ENCODE measurements around the gene RAB3A.

DNA sequence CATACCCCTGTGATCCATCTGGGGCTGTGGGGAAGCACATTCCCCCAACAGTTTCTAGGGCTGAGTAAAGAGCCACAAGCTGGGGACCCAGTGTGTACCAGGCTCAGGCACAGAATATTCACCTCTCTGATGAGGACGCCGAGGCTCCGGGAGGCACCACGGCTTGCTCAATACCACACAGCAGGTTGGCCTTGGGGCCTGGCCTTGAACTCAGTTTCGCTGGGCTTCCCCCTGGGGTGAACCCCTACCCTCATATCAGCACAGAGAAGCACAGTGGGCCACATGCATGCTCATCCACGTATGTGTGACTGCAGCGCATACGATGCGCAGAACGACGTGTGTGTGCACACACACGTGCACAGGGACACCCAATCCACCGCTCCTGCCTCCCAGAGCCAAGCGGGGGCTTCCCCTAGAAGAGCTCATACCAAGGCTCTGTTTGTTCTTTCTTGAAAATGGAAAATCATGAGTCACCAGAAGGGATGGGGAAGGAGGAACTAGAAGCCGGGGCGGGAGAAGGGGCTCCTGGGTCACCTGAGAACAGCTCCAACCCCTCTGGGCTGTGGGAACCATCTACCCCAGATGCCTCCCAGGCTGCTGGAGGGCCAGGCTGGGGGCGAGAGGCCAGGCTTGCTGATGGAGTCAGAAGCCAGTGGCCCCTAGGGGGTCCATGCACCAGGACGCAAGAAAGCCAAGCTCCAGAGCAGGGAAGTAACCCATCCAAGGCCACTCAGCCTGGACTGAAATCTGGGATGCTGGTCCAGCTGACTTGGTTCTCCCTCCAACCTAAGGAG, 27.3 kb upstream of the RAB3A start:
- TF ChIP-seq, protein P1, sequence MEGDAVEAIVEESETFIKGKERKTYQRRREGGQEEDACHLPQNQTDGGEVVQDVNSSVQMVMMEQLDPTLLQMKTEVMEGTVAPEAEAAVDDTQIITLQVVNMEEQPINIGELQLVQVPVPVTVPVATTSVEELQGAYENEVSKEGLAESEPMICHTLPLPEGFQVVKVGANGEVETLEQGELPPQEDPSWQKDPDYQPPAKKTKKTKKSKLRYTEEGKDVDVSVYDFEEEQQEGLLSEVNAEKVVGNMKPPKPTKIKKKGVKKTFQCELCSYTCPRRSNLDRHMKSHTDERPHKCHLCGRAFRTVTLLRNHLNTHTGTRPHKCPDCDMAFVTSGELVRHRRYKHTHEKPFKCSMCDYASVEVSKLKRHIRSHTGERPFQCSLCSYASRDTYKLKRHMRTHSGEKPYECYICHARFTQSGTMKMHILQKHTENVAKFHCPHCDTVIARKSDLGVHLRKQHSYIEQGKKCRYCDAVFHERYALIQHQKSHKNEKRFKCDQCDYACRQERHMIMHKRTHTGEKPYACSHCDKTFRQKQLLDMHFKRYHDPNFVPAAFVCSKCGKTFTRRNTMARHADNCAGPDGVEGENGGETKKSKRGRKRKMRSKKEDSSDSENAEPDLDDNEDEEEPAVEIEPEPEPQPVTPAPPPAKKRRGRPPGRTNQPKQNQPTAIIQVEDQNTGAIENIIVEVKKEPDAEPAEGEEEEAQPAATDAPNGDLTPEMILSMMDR (IDR thresholded peaks at IDR 0.05): no peak
- no peak for TF ChIP-seq POLR2A (IDR thresholded peaks at IDR 0.05)
